Measurements from ENCODE around the gene PDSS2. TPM values are rescaled to one million over a fixed set of nuclear protein-coding genes. Genes with fewer than 3 reads are reported as not detected.

The PDSS2 gene
- total RNA-seq, 6 experiments from 2014 or later: 13.3 to 16.9 (median 14.6) TPM

DNA sequence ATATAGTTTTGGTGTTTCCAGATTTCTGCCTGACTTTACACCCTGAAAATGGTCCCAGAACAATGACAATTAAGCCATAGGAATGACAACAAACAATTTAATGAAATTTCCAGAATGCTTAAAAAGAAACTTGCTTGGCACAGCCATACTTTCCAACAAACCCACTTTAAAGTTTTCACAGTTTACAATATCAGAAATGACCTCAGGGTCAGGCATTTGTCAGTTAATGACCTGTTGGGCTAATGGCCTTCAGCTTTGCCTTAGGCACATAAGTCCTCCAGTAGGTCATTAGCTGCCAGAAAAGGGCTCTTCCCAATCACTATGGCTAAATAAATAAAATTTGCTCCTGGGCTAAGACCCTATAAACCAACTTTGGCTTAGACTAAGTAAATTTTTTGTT, 199.4 kb downstream of the PDSS2 start:
- Mint-ChIP-seq H3K9me3 (no peaks in the 10 kb centered on the region), H3K4me1 (ENCODE audit: low read depth) (peaks cover 16% of the 10 kb centered on the region), H3K4me3 (no peak overlapping the region), H3K36me3 (ENCODE audit: low read depth) (no peaks in the 10 kb centered on the region), H3K27ac (no peak overlapping the region), H3K27me3 (ENCODE audit: insufficient read depth) (no peaks in the 10 kb centered on the region)
- TF ChIP-seq, protein P1, sequence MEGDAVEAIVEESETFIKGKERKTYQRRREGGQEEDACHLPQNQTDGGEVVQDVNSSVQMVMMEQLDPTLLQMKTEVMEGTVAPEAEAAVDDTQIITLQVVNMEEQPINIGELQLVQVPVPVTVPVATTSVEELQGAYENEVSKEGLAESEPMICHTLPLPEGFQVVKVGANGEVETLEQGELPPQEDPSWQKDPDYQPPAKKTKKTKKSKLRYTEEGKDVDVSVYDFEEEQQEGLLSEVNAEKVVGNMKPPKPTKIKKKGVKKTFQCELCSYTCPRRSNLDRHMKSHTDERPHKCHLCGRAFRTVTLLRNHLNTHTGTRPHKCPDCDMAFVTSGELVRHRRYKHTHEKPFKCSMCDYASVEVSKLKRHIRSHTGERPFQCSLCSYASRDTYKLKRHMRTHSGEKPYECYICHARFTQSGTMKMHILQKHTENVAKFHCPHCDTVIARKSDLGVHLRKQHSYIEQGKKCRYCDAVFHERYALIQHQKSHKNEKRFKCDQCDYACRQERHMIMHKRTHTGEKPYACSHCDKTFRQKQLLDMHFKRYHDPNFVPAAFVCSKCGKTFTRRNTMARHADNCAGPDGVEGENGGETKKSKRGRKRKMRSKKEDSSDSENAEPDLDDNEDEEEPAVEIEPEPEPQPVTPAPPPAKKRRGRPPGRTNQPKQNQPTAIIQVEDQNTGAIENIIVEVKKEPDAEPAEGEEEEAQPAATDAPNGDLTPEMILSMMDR (IDR thresholded peaks at IDR 0.05): no peak
- DNase-seq: no peak

DNA sequence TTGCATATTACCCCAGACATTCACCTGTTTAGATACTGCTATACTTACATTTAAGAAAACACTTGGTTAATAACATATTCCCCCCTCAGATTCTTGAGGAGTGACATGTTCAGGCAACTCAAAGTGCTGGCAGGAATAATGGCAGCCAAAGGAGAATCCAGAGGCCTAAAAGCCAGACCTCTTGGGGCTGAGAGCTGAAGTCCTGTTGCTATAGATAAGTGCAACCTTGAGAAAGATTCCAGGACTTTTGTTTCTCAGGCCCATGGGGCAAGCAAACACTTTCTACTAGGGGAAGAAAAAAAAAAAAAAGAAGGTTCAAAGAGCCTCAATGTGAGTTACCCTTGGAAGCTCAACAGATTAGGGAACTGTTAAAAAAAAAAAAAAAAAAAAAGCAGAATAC, 211.2 kb downstream of the PDSS2 start:
- Mint-ChIP-seq H3K9me3 (no peaks in the 10 kb centered on the region), H3K36me3 (ENCODE audit: low read depth) (no peaks in the 10 kb centered on the region), H3K4me3 (no peak overlapping the region), H3K4me1 (ENCODE audit: low read depth) (no peaks in the 10 kb centered on the region), H3K27ac (no peak overlapping the region), H3K27me3 (ENCODE audit: insufficient read depth) (no peaks in the 10 kb centered on the region; the same call in 1 of the 2 replicates)
- no peak for DNase-seq
- TF ChIP-seq, protein P1 (IDR thresholded peaks at IDR 0.05): no peak

DNA sequence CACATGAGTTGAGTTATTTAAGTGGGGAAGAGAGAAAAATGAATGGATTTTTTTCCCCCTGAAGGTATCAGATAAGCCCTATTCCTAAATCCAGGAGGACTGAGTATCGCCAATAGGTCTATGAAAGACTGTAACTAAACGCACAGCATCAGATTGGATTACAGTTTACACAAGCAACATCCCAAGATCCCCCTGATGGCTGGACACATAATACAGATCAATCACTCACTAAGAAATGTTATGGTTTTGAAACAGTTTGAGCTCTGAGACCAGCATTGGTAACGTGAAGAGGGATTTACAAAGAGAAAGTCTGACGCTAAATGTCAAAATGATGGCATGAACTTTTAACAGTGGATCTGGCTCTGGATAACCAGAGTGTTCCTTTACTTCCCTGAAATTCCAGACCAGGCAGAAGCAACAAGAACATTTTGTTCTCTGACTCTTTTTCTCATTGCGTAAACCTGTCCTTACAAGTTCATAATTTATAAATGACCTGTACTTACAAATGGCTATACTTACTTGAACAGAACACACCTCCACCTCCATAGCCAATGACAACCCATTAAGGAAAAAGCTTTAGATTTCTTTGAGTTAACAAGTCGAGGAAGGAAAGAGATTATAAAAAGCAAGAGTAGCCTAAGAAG, 212.3 kb downstream of the PDSS2 start:
- DNase-seq: no peak
- H3K4me1 Mint-ChIP-seq (ENCODE audit: low read depth): no peaks in the 10 kb centered on the region
- H3K4me3 Mint-ChIP-seq: no peak overlapping the region
- no peaks in the 10 kb centered on the region for H3K9me3 Mint-ChIP-seq
- TF ChIP-seq, protein P1 (IDR thresholded peaks at IDR 0.05): no peak
- no peaks in the 10 kb centered on the region for H3K36me3 Mint-ChIP-seq (ENCODE audit: low read depth)
- H3K27me3 Mint-ChIP-seq (ENCODE audit: insufficient read depth): no peaks in the 10 kb centered on the region; the same call in 1 of the 2 replicates
- no peak overlapping the region for H3K27ac Mint-ChIP-seq

DNA sequence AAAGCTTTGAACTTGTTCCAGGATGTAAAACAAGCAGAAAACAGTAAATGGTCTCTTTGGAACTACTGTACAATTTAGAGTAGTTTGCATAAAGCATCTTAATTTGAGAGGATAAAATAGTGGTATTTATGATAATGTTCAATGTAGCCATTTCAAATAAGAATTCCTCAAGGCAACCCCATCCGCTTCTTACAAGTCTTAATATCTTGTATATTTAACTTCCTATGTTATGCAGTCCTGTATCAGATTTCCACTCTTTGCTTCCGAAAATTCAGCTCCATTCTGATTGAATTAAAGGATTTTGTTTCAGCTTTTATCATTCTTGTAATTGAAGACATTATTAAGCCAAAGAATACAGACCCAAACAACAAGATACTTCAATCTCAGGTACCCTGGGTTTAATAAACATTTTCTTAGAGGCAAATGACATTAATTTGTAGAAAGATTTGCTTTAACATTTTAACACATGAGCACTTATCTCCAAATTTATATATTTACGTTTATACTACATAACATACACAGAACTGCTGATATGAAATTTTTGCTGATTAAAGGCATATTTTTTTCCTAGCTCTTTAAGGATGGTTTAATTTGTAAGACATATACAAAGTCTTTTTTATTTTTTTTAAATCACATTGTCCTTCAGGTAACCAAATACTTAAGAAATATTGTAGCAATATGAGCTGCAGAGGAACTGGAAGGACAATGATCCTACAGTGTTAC, 213.0 kb downstream of the PDSS2 start:
- Mint-ChIP-seq H3K27ac (no peak overlapping the region), H3K4me3 (no peak overlapping the region), H3K4me1 (ENCODE audit: low read depth) (peaks cover 6% of the 10 kb centered on the region), H3K36me3 (ENCODE audit: low read depth) (no peaks in the 10 kb centered on the region), H3K27me3 (ENCODE audit: insufficient read depth) (no peaks in the 10 kb centered on the region; the same call in 1 of the 2 replicates), H3K9me3 (no peaks in the 10 kb centered on the region)
- TF ChIP-seq, protein P1 (IDR thresholded peaks at IDR 0.05): no peak
- no peak for DNase-seq

DNA sequence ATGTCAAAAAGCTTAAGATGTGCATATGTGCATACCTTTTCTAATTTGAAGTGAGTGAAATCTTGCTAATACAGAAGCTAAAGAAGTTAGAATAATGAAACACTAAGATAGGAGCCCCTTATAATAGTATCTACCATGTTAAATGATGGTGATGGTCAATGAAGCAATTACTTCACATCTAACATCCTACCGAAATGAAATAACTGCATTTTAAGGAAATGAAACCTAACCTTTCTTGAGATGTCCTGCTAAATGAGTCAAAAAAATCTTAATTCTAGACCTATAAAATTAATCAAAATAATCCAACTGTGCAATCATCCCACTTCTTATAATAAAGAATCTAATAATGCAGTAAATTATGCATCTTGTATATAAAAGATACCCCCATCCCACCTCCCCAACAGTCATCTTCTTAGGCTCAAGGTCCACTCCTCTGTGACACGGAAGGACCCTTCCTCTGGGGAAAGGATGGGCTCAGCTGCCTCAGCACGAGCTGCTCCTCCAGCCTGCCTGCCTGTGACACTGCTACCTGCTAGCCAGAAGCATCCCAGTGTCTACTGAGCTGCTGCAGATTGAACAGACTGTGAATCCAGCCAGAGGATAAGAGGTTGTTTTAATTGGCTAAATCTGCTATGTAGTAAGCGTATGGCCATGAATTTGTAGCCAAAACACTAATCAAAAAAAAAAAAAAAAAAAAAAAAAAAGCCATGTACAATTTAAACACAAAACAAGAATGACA, 214.5 kb downstream of the PDSS2 start:
- Mint-ChIP-seq H3K36me3 (ENCODE audit: low read depth) (no peaks in the 10 kb centered on the region), H3K27ac (no peak overlapping the region), H3K9me3 (no peaks in the 10 kb centered on the region), H3K4me3 (no peak overlapping the region), H3K27me3 (ENCODE audit: insufficient read depth) (no peaks in the 10 kb centered on the region; the same call in 1 of the 2 replicates), H3K4me1 (ENCODE audit: low read depth) (peaks cover 7% of the 10 kb centered on the region)
- no peak for DNase-seq
- TF ChIP-seq, protein P1 (IDR thresholded peaks at IDR 0.05): no peak

Measured in HFFc6 (cell line).